Lung (tissue), 12 donors: ENCODE data around the gene SFXN3. TPM values are rescaled to one million over a fixed set of nuclear protein-coding genes. Genes with fewer than 3 reads are reported as not detected.

Source experiments
- ATAC-seq: fragments of 200-7000 bp; cut with Tn5 transposase; one replicate; pipeline ENCODE4 v1.9.1; 2020; ENCODE audit warnings: moderate number of reproducible peaks; ENCODE audit not compliant: insufficient read depth, low FRiP score
- DNase-seq, 3 donors: peaks; one replicate each; pipeline ENCODE4 v3.0.0-alpha.2; 2013 to 2017
- H3K27ac ChIP-seq, 2 donors: one replicate each; pipeline ENCODE4 v1.5.1; 2013; ENCODE audit warnings: mild to moderate bottlenecking in 2 of 2, moderate library complexity in 2 of 2, control low read depth in 1 of 2, inconsistent platforms in 1 of 2, low read depth in 1 of 2, low read length in 1 of 2
- H3K27me3 ChIP-seq, 3 donors: one replicate each; pipeline ENCODE4 v1.5.1; 2013; ENCODE audit warnings: low read length in 2 of 3; ENCODE audit not compliant: control insufficient read depth in 3 of 3, insufficient read depth in 3 of 3
- H3K36me3 ChIP-seq, 4 donors: one replicate each; pipeline ENCODE4 v1.5.1; 2013; ENCODE audit warnings: low read length in 4 of 4, mild to moderate bottlenecking in 1 of 4, moderate library complexity in 1 of 4; ENCODE audit not compliant: control insufficient read depth in 4 of 4, insufficient read depth in 4 of 4
- H3K4me1 ChIP-seq, 5 donors: one replicate each; pipeline ENCODE4 v1.5.1; 2013; ENCODE audit warnings: low read length in 5 of 5, mild to moderate bottlenecking in 2 of 5, moderate library complexity in 1 of 5; ENCODE audit not compliant: control insufficient read depth in 5 of 5, insufficient read depth in 5 of 5
- H3K4me3 ChIP-seq: one replicate; pipeline ENCODE4 v1.5.1; 2013; ENCODE audit warnings: mild to moderate bottlenecking, control low read depth, moderate library complexity
- H3K9ac ChIP-seq, 2 donors: one replicate each; pipeline ENCODE4 v1.5.1; 2013; ENCODE audit warnings: low read length in 2 of 2, control low read depth in 1 of 2; ENCODE audit not compliant: insufficient read depth in 1 of 2
- H3K9me3 ChIP-seq, 4 donors: one replicate each; pipeline ENCODE4 v1.5.1; 2013; ENCODE audit warnings: low read length in 3 of 4, mild to moderate bottlenecking in 1 of 4, moderate library complexity in 1 of 4; ENCODE audit not compliant: control insufficient read depth in 4 of 4, insufficient read depth in 3 of 4
- CTCF ChIP-seq: IDR thresholded peaks from 2 replicates; pipeline ENCODE4 v1.5.1; 2012; ENCODE audit warnings: mild to moderate bottlenecking; ENCODE audit errors: control extremely low read depth, extremely low read depth
- WGBS, 2 donors: extraction: QIAGEN DNeasy Blood & Tissue Kit; methylation state at CpG; one replicate each; pipeline ENCODE4 v1.1.7; 2013; 5-methylcytosine and 5-hydroxymethylcytosine counted together
- polyA plus RNA-seq, 2 donors: library from polyadenylated mRNA; stranded (reverse); fragments of 200-250 nt; gene quantifications; one replicate each; pipeline ENCODE4 v1.2.1, GENCODE V29; 2013
- total RNA-seq, 2 donors: library from RNA; depleted of rRNA in 1 of 2; stranded (reverse); fragments of >200 nt in 1 of 2; gene quantifications; one replicate each; pipeline ENCODE4 v1.2.1, GENCODE V29; 2014 to 2021
- donor health status: control.
- donor health status: control.
- donor health status: Bipolar disorder and iron deficiency.
- donor health status: healthy.
- donor health status: DM: yes; HTN: yes; CAD: no.

SFXN3 gene
- total and polyA plus RNA-seq, 4 donors = 36.4 to 95.8 (median 39.6) TPM

- Histone ChIP-seq H3K9ac (no peak overlapping the region), H3K27me3 (no peaks in the 10 kb centered on the region), H3K4me1 (peaks cover 0 to 14% (median 0%) of the 10 kb centered on the region in 5 donors), H3K9me3 (no peaks in the 10 kb centered on the region), H3K36me3 (peaks cover 8 to 40% (median 17%) of the 10 kb centered on the region in 4 donors), H3K27ac (no peak overlapping the region), H3K4me3 (no peak overlapping the region)
- no peak for DNase-seq
- TF ChIP-seq CTCF = no peak
- WGBS, 2 donors = 81 to 83% methylated on average over 7 of the region's 7 CpGs
- no peak for ATAC-seq
Observed at GRCh38 chr10:101036726-101037125, 5.7 kb downstream of the SFXN3 start.

GRCh38 chr10:101038484-101038883 is 7.5 kb downstream of the SFXN3 start:
- no peak for TF ChIP-seq CTCF
- DNase-seq (no peak), ATAC-seq (no peak)
- H3K27ac ChIP-seq = no peak overlapping the region
- H3K4me3 ChIP-seq = no peak overlapping the region
- WGBS, 2 donors = 80 to 85% methylated on average over 5 of the region's 5 CpGs
- H3K27me3 ChIP-seq = no peaks in the 10 kb centered on the region
- peaks cover 8 to 40% (median 17%) of the 10 kb centered on the region in 4 donors for H3K36me3 ChIP-seq
- H3K9ac ChIP-seq = no peak overlapping the region
- H3K4me1 ChIP-seq = peaks cover 0 to 14% (median 2%) of the 10 kb centered on the region in 5 donors
- H3K9me3 ChIP-seq = no peaks in the 10 kb centered on the region

- 96 to 97% methylated on average over 3 of the region's 3 CpGs for WGBS, 2 donors
- no peak for ATAC-seq
- no peaks in the 10 kb centered on the region for H3K9me3 ChIP-seq
- peaks cover 0 to 20% (median 2%) of the 10 kb centered on the region in 5 donors for H3K4me1 ChIP-seq
- TF ChIP-seq CTCF = no peak
- no peak for DNase-seq
- no peaks in the 10 kb centered on the region for H3K27me3 ChIP-seq
- no peak overlapping the region for H3K4me3 ChIP-seq
- no peak overlapping the region for H3K9ac ChIP-seq
- peaks cover 4 to 40% (median 13%) of the 10 kb centered on the region in 4 donors for H3K36me3 ChIP-seq
- no peak overlapping the region for H3K27ac ChIP-seq
Observed at GRCh38 chr10:101040061-101040460, 9.0 kb downstream of the SFXN3 start.

GRCh38 chr10:101040851-101041250 is 9.8 kb downstream of the SFXN3 start:
- H3K27me3 ChIP-seq = peaks cover 0 to 6% (median 4%) of the 10 kb centered on the region in 3 donors
- 38 to 39% methylated on average over 2 of the region's 2 CpGs for WGBS, 2 donors
- no peak overlapping the region for H3K9ac ChIP-seq
- DNase-seq (no peak), ATAC-seq (no peak)
- H3K9me3 ChIP-seq = no peaks in the 10 kb centered on the region
- no peak overlapping the region for H3K4me3 ChIP-seq
- no peak overlapping the region for H3K27ac ChIP-seq
- no peak for TF ChIP-seq CTCF
- peaks cover 4 to 34% (median 11%) of the 10 kb centered on the region in 4 donors for H3K36me3 ChIP-seq
- peaks cover 0 to 20% (median 2%) of the 10 kb centered on the region in 5 donors for H3K4me1 ChIP-seq
